Measurements from ENCODE around the gene ZNF93. TPM values are rescaled to one million over a fixed set of nuclear protein-coding genes. Genes with fewer than 3 reads are reported as not detected.

Gene ZNF93
- total and polyA plus RNA-seq, 2 of the 8 experiments (the other 6 are each of a cell fraction or from before 2014, with no cell fraction given): 40.8 to 61.8 TPM

- no peak overlapping the region for H2BK20ac ChIP-seq (ENCODE audit: low read length)
- POLR2A ChIA-PET (ENCODE audit: partially characterized antibody): interaction anchor here (5.2 to 19.0 kb wide), 3 partner anchors 8 to 24 kb away, joined by 27 to 453 read pairs (median 46); partner anchors contain the start of genes ZNF253 and ZNF93
- H3K23me2 ChIP-seq (ENCODE audit: low read depth, low read length): no peaks in the 10 kb centered on the region
- H3K4ac ChIP-seq (replicated peaks; ENCODE audit: insufficient read length, low read depth, low read length): no peak overlapping the region
- H3K36me3 ChIP-seq (ENCODE audit: control insufficient read depth in 2 of 4, insufficient read depth in 4 of 4, low read length in 3 of 4): peaks cover 0 to 14% (median 0%) of the 10 kb centered on the region in 4 experiments; a peak in 3 of 8 replicates
- no peak for DNase-seq (ENCODE audit: low read depth in 1 of 2, low spot score in 2 of 2)
- H4K20me1 ChIP-seq (replicated peaks in 1 of 2; ENCODE audit: control insufficient read depth in 1 of 2, insufficient read depth in 2 of 2, low read length in 2 of 2): peaks cover 13 to 17% of the 10 kb centered on the region in 2 experiments
- H3K9ac ChIP-seq (replicated peaks in 1 of 4; ENCODE audit: extremely low read depth in 1 of 4, low read depth in 3 of 4, low read length in 3 of 4): no peak overlapping the region
- no peak overlapping the region for H3K18ac ChIP-seq (ENCODE audit: extremely low read depth, low read length)
- FAIRE-seq: no peak
- H4K5ac ChIP-seq (ENCODE audit: insufficient read length, low read depth, low read length): no peak overlapping the region
- peaks cover 0 to 5% (median 1%) of the 10 kb centered on the region in 4 experiments; a peak in 2 of 7 replicates for H3K4me1 ChIP-seq (replicated peaks in 1 of 4; ENCODE audit: control insufficient read depth in 3 of 4, insufficient read depth in 4 of 4, low read length in 3 of 4)
- no peak overlapping the region for H3K4me2 ChIP-seq (ENCODE audit: insufficient read depth in 1 of 2, low read depth in 2 of 2, low read length in 2 of 2)
- H3K56ac ChIP-seq (replicated peaks; ENCODE audit: insufficient read length, low read depth, low read length): no peak overlapping the region
- H4K8ac ChIP-seq (ENCODE audit: extremely low read depth, insufficient read depth, low read length): no peak overlapping the region
- H2BK12ac ChIP-seq (ENCODE audit: low read depth, low read length): no peak overlapping the region
- no peaks in the 10 kb centered on the region for H3K9me3 ChIP-seq (ENCODE audit: insufficient read depth in 2 of 2, low read depth in 1 of 2, low read length in 1 of 2)
- H3K23ac ChIP-seq (ENCODE audit: insufficient read length): no peak overlapping the region
- H4K91ac ChIP-seq (replicated peaks; ENCODE audit: insufficient read length, low read length): no peak overlapping the region
- H2BK15ac ChIP-seq (ENCODE audit: low read length): no peak overlapping the region
- H3K14ac ChIP-seq (ENCODE audit: insufficient read length): no peak overlapping the region
- no peaks in the 10 kb centered on the region; the same call in 1 of the 2 replicates for H3K79me1 ChIP-seq (ENCODE audit: low read depth, low read length)
- H2BK120ac ChIP-seq (replicated peaks; ENCODE audit: low read depth, low read length): no peak overlapping the region
- peaks cover 50 to 97% of the 10 kb centered on the region in 2 experiments for H3K79me2 ChIP-seq (ENCODE audit: control insufficient read depth in 1 of 2, insufficient read depth in 2 of 2, low read length in 2 of 2)
- H2AFZ ChIP-seq (ENCODE audit: low read length): no peak overlapping the region
- no peak overlapping the region for H3K4me3 ChIP-seq (ENCODE audit: extremely low read depth in 1 of 4, insufficient read depth in 2 of 4, low read depth in 3 of 4, low read length in 4 of 4)
- no peak overlapping the region for H2BK5ac ChIP-seq (ENCODE audit: low read depth, low read length)
- no peaks in the 10 kb centered on the region for H3K27me3 ChIP-seq (replicated peaks in 1 of 4; ENCODE audit: control insufficient read depth in 3 of 4, extremely low read depth in 1 of 4, insufficient read depth in 3 of 4, low read length in 3 of 4)
- CTCF ChIA-PET (ENCODE audit: partially characterized antibody): no interaction called here
- H2AK5ac ChIP-seq (ENCODE audit: low read depth, low read length): no peak overlapping the region
- no peak overlapping the region for H3K27ac ChIP-seq (ENCODE audit: low read depth, low read length)
- no peak for TF ChIP-seq CBX5 (IDR thresholded peaks at IDR 0.05; ENCODE audit: low read depth, low read length)
- TF ChIP-seq SP1 (IDR thresholded peaks at IDR 0.05; ENCODE audit: low read depth, low read length): no peak
- TF ChIP-seq ASH2L (IDR thresholded peaks at IDR 0.05; ENCODE audit: low read length): no peak
- TF ChIP-seq KDM1A (IDR thresholded peaks at IDR 0.05; ENCODE audit: borderline replicate concordance, low read length): no peak
- TF ChIP-seq YY1 (IDR thresholded peaks at IDR 0.05; ENCODE audit: low read depth, low read length): no peak
- no peak for TF ChIP-seq KDM5A (IDR thresholded peaks at IDR 0.05; ENCODE audit: low read length)
These were observed 27.4 kb upstream of the ZNF93 start for GRCh38 chr19:19873381-19873780.

Data from H1 (cell line).